HTERT RPE-1 (cell line): ENCODE results near the gene ZNRF3.

ENCODE experiments used
- in situ Hi-C: fragments of 300-500 bp; cut with MboI; formaldehyde crosslinking; loops from 4 replicates; pipeline ENCODE4 v1.14.3; 2020; ENCODE audit warnings: low sequenced_read_pairs

The ZNRF3 gene

GRCh38 chr22:28978863-28979796, 95.8 kb downstream of the ZNRF3 start:
- in situ Hi-C loops = no loop called here

GRCh38 chr22:28980326-28980725, 97.0 kb downstream of the ZNRF3 start:
- in situ Hi-C loops = no loop called here

GRCh38 chr22:28981818-28982499, 98.6 kb downstream of the ZNRF3 start:
- in situ Hi-C loops = no loop called here

GRCh38 chr22:28983190-28983589, 99.8 kb downstream of the ZNRF3 start:
- in situ Hi-C loops = no loop called here

GRCh38 chr22:28983788-28984441, 100.5 kb downstream of the ZNRF3 start:
- in situ Hi-C loops = no loop called here

GRCh38 chr22:28984482-28985158, 101.2 kb downstream of the ZNRF3 start:
- in situ Hi-C loops = no loop called here

- in situ Hi-C loops = no loop called here
Measured at GRCh38 chr22:28985581-28986290, 102.4 kb downstream of the ZNRF3 start.

- in situ Hi-C loops = no loop called here
Measured at GRCh38 chr22:28986366-28986765, 103.0 kb downstream of the ZNRF3 start.

- in situ Hi-C loops = no loop called here
Measured at GRCh38 chr22:28988457-28988856, 105.1 kb downstream of the ZNRF3 start.

- in situ Hi-C loops = no loop called here
Measured at GRCh38 chr22:28989035-28989464, 105.7 kb downstream of the ZNRF3 start.

GRCh38 chr22:28989484-28989883, 106.1 kb downstream of the ZNRF3 start:
- in situ Hi-C loops = no loop called here

GRCh38 chr22:28989912-28990311, 106.5 kb downstream of the ZNRF3 start:
- in situ Hi-C loops = no loop called here

- in situ Hi-C loops = no loop called here
Measured at GRCh38 chr22:28992565-28993356, 109.4 kb downstream of the ZNRF3 start.

GRCh38 chr22:28994522-28994921, 111.2 kb downstream of the ZNRF3 start:
- in situ Hi-C loops = no loop called here

GRCh38 chr22:28995551-28995950, 112.2 kb downstream of the ZNRF3 start:
- in situ Hi-C loops = no loop called here

GRCh38 chr22:28997342-28997741, 114.0 kb downstream of the ZNRF3 start:
- in situ Hi-C loops = no loop called here

- in situ Hi-C loops = no loop called here
Measured at GRCh38 chr22:28998681-28999080, 115.3 kb downstream of the ZNRF3 start.

- in situ Hi-C loops = no loop called here
Measured at GRCh38 chr22:28999510-28999909, 116.1 kb downstream of the ZNRF3 start.

- in situ Hi-C loops = no loop called here
Measured at GRCh38 chr22:28999919-29000556, 116.7 kb downstream of the ZNRF3 start.
